Panc1 (cell line): ENCODE measurements around the gene COL4A1. TPM values are rescaled to one million over a fixed set of nuclear protein-coding genes. Genes with fewer than 3 reads are reported as not detected.

Source experiments
- ATAC-seq: fragments of 200-7000 bp; cut with Tn5 transposase; 2 replicates; pipeline ENCODE4 v1.9.1; 2020; ENCODE audit warnings: mild to moderate bottlenecking, moderate library complexity
- BruUV-seq: library from RNA; stranded (reverse); fragments of 400-500 nt; replicated peaks from 2 replicates; lab custom pipeline; 2021; lab: Mats Ljungman, UMichigan
- CTCF ChIA-PET: fragments of 300-600 bp; sonication (Branson Sonifier 250); formaldehyde crosslinking; loops from one replicate; lab custom pipeline; 2022; ENCODE audit warnings: antibody characterized with exemption; lab: Charles Lee
- POLR2A ChIA-PET: fragments of 300-600 bp; sonication (Branson Sonifier 250); formaldehyde crosslinking; loops from one replicate; lab custom pipeline; 2022; ENCODE audit warnings: antibody characterized with exemption; lab: Charles Lee
- DNase-seq: peaks from one replicate; pipeline ENCODE4 v3.0.0-alpha.2; 2010; ENCODE audit warnings: low read depth, low spot score
- H3K27ac ChIP-seq: 2 replicates; pipeline ENCODE4 v1.5.1; 2011; ENCODE audit warnings: mild to moderate bottlenecking, low read length, inconsistent platforms
- H3K27me3 ChIP-seq: fragments of 200-500 bp; sonication (Bioruptor generic); 2 replicates; pipeline ENCODE4 v1.6.0; 2014; ENCODE audit warnings: low read length, inconsistent platforms; ENCODE audit not compliant: control insufficient read depth, insufficient read depth
- H3K36me3 ChIP-seq: fragments of 200-500 bp; sonication (Bioruptor generic); 2 replicates; pipeline ENCODE4 v1.5.1; 2014; ENCODE audit warnings: inconsistent platforms, mild to moderate bottlenecking, low read length, moderate library complexity; ENCODE audit not compliant: control insufficient read depth, insufficient read depth
- H3K4me1 ChIP-seq: 2 replicates; pipeline ENCODE4 v1.5.1; 2011; ENCODE audit warnings: inconsistent platforms, mild to moderate bottlenecking, low read length, moderate library complexity; ENCODE audit not compliant: control insufficient read depth, insufficient read depth
- H3K4me3 ChIP-seq, 2 experiments: 2 replicates each; pipeline ENCODE4 v1.5.1; 2011 to 2012; ENCODE audit warnings: low read depth in 2 of 2, low read length in 2 of 2, mild to moderate bottlenecking in 2 of 2, inconsistent platforms in 1 of 2, moderate library complexity in 1 of 2
- H3K9me3 ChIP-seq: fragments of 200-500 bp; sonication (Bioruptor generic); 2 replicates; pipeline ENCODE4 v1.5.1; 2014; ENCODE audit warnings: low read depth, mild to moderate bottlenecking, inconsistent platforms, low read length, moderate library complexity; ENCODE audit not compliant: control insufficient read depth, insufficient read depth
- CTCF ChIP-seq: fragments of 450-650 bp; IDR thresholded peaks from 2 replicates; pipeline ENCODE4 v1.5.1; 2017; ENCODE audit warnings: mild to moderate bottlenecking
- POLR2AphosphoS5 ChIP-seq: IDR thresholded peaks from 2 replicates; pipeline ENCODE4 v1.6.1; 2012; ENCODE audit warnings: mild to moderate bottlenecking, low read depth, low read length, moderate library complexity
- REST ChIP-seq, 2 experiments: IDR thresholded peaks; 2 replicates each; pipeline ENCODE4 v1.6.1; 2011 to 2012; ENCODE audit warnings: low read depth in 2 of 2, control low read depth in 1 of 2, low read length in 1 of 2, mild to moderate bottlenecking in 1 of 2, moderate library complexity in 1 of 2; ENCODE audit not compliant: insufficient read depth in 1 of 2
- SIN3A ChIP-seq: IDR thresholded peaks from 2 replicates; pipeline ENCODE4 v1.6.1; 2012; ENCODE audit warnings: low read depth, mild to moderate bottlenecking, low read length, moderate library complexity, borderline replicate concordance; ENCODE audit not compliant: insufficient read depth
- TCF7L2 ChIP-seq: IDR thresholded peaks from 2 replicates; pipeline ENCODE4 v1.6.1; 2011; ENCODE audit warnings: mild to moderate bottlenecking, low read depth, low read length, inconsistent platforms
- in situ Hi-C: cut with HindIII; loops from 2 replicates; pipeline ENCODE4 v1.10.0; 2016; ENCODE audit warnings: low sequenced_read_pairs, low pct_unique_long_range_greater_than_20kb
- intact Hi-C: fragments of 100-400 bp; cut with micrococcal nuclease; formaldehyde crosslinking; loops from one replicate; pipeline ENCODE4 v1.10.0; 2022; ENCODE audit not compliant: unreplicated experiment
- total RNA-seq: library from RNA; stranded (reverse); gene quantifications from one replicate; pipeline ENCODE4 v1.2.1, GENCODE V29; 2021; ENCODE audit not compliant: unreplicated experiment

COL4A1 gene
- total RNA-seq, 1 experiment from 2014 or later = 1.1 TPM

GRCh38 chr13:110290153-110290552 lies 16.8 kb downstream of the COL4A1 start:
- no peaks in the 10 kb centered on the region for H3K36me3 ChIP-seq
- H3K27ac ChIP-seq = no peak overlapping the region
- H3K9me3 ChIP-seq = no peaks in the 10 kb centered on the region
- no peaks in the 10 kb centered on the region for H3K4me1 ChIP-seq
- intact Hi-C loops (no loop called here), in situ Hi-C loops (no loop called here)
- POLR2A ChIA-PET = no interaction called here
- H3K4me3 ChIP-seq = no peak overlapping the region
- CTCF ChIA-PET = no interaction called here
- no TSS peak for BruUV-seq
- ATAC-seq (no peak), DNase-seq (no peak)
- TF ChIP-seq TCF7L2 (no peak), SIN3A (no peak), REST (IDR thresholded peaks at IDR 0.05; ENCODE audit: insufficient read depth in 1 of 2, low read depth in 2 of 2, low read length in 1 of 2) (no peak), POLR2AphosphoS5 (no peak), CTCF (no peak)
- no peaks in the 10 kb centered on the region; the same call in 1 of the 2 replicates for H3K27me3 ChIP-seq

- H3K27me3 ChIP-seq = no peaks in the 10 kb centered on the region; the same call in 1 of the 2 replicates
- H3K9me3 ChIP-seq = no peaks in the 10 kb centered on the region
- DNase-seq = no peak
- no peak overlapping the region for H3K4me3 ChIP-seq
- TF ChIP-seq POLR2AphosphoS5 (no peak), REST (IDR thresholded peaks at IDR 0.05; ENCODE audit: insufficient read depth in 1 of 2, low read depth in 2 of 2, low read length in 1 of 2) (no peak), TCF7L2 (no peak), SIN3A (no peak), CTCF (no peak)
- no peak for ATAC-seq
- no peaks in the 10 kb centered on the region for H3K4me1 ChIP-seq
- CTCF ChIA-PET = no interaction called here
- no TSS peak for BruUV-seq
- H3K27ac ChIP-seq = no peak overlapping the region
- no peaks in the 10 kb centered on the region for H3K36me3 ChIP-seq
- in situ Hi-C loops (no loop called here), intact Hi-C loops (no loop called here)
- POLR2A ChIA-PET = no interaction called here
These were observed 17.3 kb downstream of the COL4A1 start for GRCh38 chr13:110289661-110290060.
